ENCODE data around the gene HDAC11. TPM values are rescaled to one million over a fixed set of nuclear protein-coding genes. Genes with fewer than 3 reads are reported as not detected.
A peak's percentile ranks its signal among the peaks of the same experiment; 100 is the strongest.

Gene HDAC11
- total and polyA plus RNA-seq, 2 of the 13 experiments (the other 11 are each of a cell fraction or from before 2014, with no cell fraction given): 13.7 to 33.1 TPM

DNA sequence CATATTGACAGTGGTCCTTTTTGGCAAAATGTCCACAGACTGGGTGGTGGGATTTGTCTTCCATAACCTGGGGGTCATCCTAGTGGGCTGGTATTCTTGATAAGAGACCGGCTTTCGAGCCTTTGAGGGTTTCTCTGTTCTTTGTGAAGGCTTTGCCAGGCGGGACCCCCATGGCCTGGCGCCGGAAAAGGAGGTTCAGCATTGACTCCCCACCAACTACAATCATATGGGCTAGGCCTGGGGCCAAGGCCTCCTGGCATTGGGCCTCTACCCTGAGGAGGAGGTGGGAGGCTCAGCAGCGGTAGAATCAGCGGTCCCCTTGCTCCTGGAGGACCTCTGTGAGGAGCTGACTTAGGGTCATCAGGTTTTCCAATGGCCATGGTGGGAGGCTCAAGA, 19.8 kb upstream of the HDAC11 start:
- no peak for DNase-seq (ENCODE audit: low spot score)
- Histone ChIP-seq H3K79me2 (ENCODE audit: insufficient read depth, low read length) (no peaks in the 10 kb centered on the region), H3K27ac (ENCODE audit: extremely low read length, insufficient read depth, low read length) (no peak overlapping the region), H3K4me3 (replicated peaks in 1 of 3; ENCODE audit: insufficient read depth in 1 of 3, low read depth in 2 of 3, low read length in 3 of 3) (peak overlapping the region in 1 of 3 experiments; percentile 30; a peak in 1 of 6 replicates), H3K9me3 (ENCODE audit: low read length) (no peaks in the 10 kb centered on the region), H3K9ac (ENCODE audit: insufficient read depth, low read depth, low read length) (no peak overlapping the region), H3K4me1 (ENCODE audit: insufficient read depth, low read length) (peaks cover 95% of the 10 kb centered on the region), H3K27me3 (ENCODE audit: control insufficient read depth in 1 of 2, insufficient read depth in 2 of 2, low read length in 2 of 2) (peaks cover 0 to 14% of the 10 kb centered on the region in 2 experiments; a peak in 3 of 5 replicates), H2AFZ (ENCODE audit: low read length) (no peak overlapping the region), H3K4me2 (ENCODE audit: low read depth, low read length) (peak overlapping the region; percentile 71; the same call in 1 of the 2 replicates), H4K20me1 (ENCODE audit: insufficient read depth, low read length) (no peaks in the 10 kb centered on the region), H3K36me3 (replicated peaks in 1 of 2; ENCODE audit: control insufficient read depth in 1 of 2, insufficient read depth in 2 of 2, low read length in 2 of 2) (no peaks in the 10 kb centered on the region)
- ChIA-PET POLR2A (no interaction called here), CTCF (ENCODE audit: low intra/inter-chr PET ratio, low total read pairs) (interaction anchor here (1.0 kb wide), 1 partner anchor 11 kb away, joined by 3 read pairs; no protein-coding TSS in a partner anchor)
- intact Hi-C loops (cut with micrococcal nuclease; ENCODE audit: unreplicated experiment): no loop called here
- no peak for TF ChIP-seq ZNF20 (CRISPR knock-in tag; IDR thresholded peaks at IDR 0.05)
- TF ChIP-seq MNT (IDR thresholded peaks at IDR 0.05): no peak
- TF ChIP-seq ESRRA (CRISPR knock-in tag; IDR thresholded peaks at IDR 0.05; ENCODE audit: low read depth): no peak
- no peak for TF ChIP-seq ZNF292 (CRISPR knock-in tag; IDR thresholded peaks at IDR 0.05; ENCODE audit: borderline replicate concordance, low read depth)
- TF ChIP-seq JUN (CRISPR knock-in tag; IDR thresholded peaks at IDR 0.05): no peak
- no peak for TF ChIP-seq REPIN1 (CRISPR knock-in tag; IDR thresholded peaks at IDR 0.05; ENCODE audit: borderline replicate concordance, low read depth)
- no peak for TF ChIP-seq DRAP1 (CRISPR knock-in tag; IDR thresholded peaks at IDR 0.05)
- no peak for TF ChIP-seq PHF20 (CRISPR knock-in tag; IDR thresholded peaks at IDR 0.05)
- no peak for TF ChIP-seq ZNF761 (CRISPR knock-in tag; conservative IDR thresholded peaks at IDR 0.05)
- in situ Hi-C loops (cut with HindIII; ENCODE audit: extremely low pct_ligation_motif_present, low pct_unique_long_range_greater_than_20kb): loop anchor here (10.0 kb wide), 1 partner anchor 366 kb away; no protein-coding TSS in a partner anchor
- no peak for ATAC-seq
- no peak for FAIRE-seq
- WGBS (ENCODE audit: low lambda C conversion rate): 88% methylated on average over 5 of the region's 7 CpGs
- no TSS peak for BruUV-seq (replicated peaks)

All from HepG2 (cell line).